ENCODE results near the gene KLK11.

DNA sequence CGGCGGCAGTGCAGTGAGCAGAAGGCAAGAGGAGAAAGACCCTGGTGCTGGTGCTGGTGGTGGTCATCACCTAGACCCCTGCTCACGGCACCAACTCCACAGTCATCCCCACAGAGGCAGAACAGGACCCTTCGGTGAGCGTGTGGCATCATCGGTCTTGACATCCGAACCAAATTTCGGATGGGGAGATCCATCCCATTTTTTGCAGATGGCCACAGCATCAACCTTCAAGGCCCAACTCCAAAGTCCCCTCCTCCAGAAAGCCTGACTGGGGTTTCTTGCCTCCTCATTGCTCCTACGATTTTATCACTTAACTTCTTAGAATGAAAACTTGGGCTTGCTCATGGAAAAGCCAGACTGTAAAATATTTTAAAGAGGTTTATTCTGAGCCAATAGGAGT, 17.1 kb upstream of the KLK11 start:
- TF ChIP-seq, protein P1, sequence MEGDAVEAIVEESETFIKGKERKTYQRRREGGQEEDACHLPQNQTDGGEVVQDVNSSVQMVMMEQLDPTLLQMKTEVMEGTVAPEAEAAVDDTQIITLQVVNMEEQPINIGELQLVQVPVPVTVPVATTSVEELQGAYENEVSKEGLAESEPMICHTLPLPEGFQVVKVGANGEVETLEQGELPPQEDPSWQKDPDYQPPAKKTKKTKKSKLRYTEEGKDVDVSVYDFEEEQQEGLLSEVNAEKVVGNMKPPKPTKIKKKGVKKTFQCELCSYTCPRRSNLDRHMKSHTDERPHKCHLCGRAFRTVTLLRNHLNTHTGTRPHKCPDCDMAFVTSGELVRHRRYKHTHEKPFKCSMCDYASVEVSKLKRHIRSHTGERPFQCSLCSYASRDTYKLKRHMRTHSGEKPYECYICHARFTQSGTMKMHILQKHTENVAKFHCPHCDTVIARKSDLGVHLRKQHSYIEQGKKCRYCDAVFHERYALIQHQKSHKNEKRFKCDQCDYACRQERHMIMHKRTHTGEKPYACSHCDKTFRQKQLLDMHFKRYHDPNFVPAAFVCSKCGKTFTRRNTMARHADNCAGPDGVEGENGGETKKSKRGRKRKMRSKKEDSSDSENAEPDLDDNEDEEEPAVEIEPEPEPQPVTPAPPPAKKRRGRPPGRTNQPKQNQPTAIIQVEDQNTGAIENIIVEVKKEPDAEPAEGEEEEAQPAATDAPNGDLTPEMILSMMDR (IDR thresholded peaks at IDR 0.05; ENCODE audit: extremely low read depth in 1 of 2, insufficient read depth in 1 of 2, low read depth in 1 of 2, low read length in 2 of 2) = no peak
- no peak for TF ChIP-seq POLR2AphosphoS5 (IDR thresholded peaks at IDR 0.05; ENCODE audit: insufficient read depth, low read depth, low read length)
